SU-DHL-6 (cell line): ENCODE data around the gene PIGK.

Experiments used
- H2AFZ ChIP-seq: fragments of 200-600 bp; sonication (generic); 2 replicates; pipeline ENCODE4 v1.6.1; 2014; ENCODE audit warnings: low read depth, mild to moderate bottlenecking, moderate library complexity, mixed read lengths, antibody characterized with exemption, low read length; ENCODE audit not compliant: severe bottlenecking
- H3F3A ChIP-seq: fragments of 200-600 bp; shearing (Covaris generic); 2 replicates; pipeline ENCODE4 v1.6.0; 2016; ENCODE audit warnings: antibody characterized with exemption, mild to moderate bottlenecking; ENCODE audit not compliant: insufficient read depth
- H3K27ac ChIP-seq: fragments of 200-600 bp; sonication (generic); 2 replicates; pipeline ENCODE4 v1.5.1; 2016; ENCODE audit warnings: low read depth, mild to moderate bottlenecking, low read length, moderate library complexity, mixed read lengths
- H3K27me3 ChIP-seq: fragments of 200-600 bp; sonication (generic), shearing (Covaris generic); 2 replicates; pipeline ENCODE4 v1.6.0; 2014; ENCODE audit warnings: mild to moderate bottlenecking, low read length
- H3K36me3 ChIP-seq: fragments of 200-600 bp; sonication (generic); 2 replicates; pipeline ENCODE4 v1.6.1; 2014; ENCODE audit warnings: mild to moderate bottlenecking, low read length, mixed read lengths
- H3K4me2 ChIP-seq: fragments of 300-600, 200-600 bp; shearing (Covaris generic), sonication (generic); 2 replicates; pipeline ENCODE4 v1.6.0; 2014; ENCODE audit warnings: low read length, low read depth, mild to moderate bottlenecking; ENCODE audit not compliant: poor library complexity, severe bottlenecking
- H3K4me3 ChIP-seq: fragments of 200-600 bp; sonication (generic); 2 replicates; pipeline ENCODE4 v1.5.1; 2014; ENCODE audit warnings: antibody characterized with exemption, low read length, mild to moderate bottlenecking, mixed read lengths; ENCODE audit not compliant: insufficient read depth, poor library complexity, severe bottlenecking
- H3K79me2 ChIP-seq: fragments of 200-600 bp; sonication (generic); 2 replicates; pipeline ENCODE4 v1.6.1; 2014; ENCODE audit warnings: mild to moderate bottlenecking, low read length, moderate library complexity; ENCODE audit not compliant: insufficient read depth
- H3K9ac ChIP-seq: fragments of 200-600 bp; sonication (generic); 2 replicates; pipeline ENCODE4 v1.7.0; 2014; ENCODE audit warnings: mild to moderate bottlenecking, low read length
- H3K9me2 ChIP-seq: fragments of 200-600 bp; sonication (generic); replicated peaks from 2 replicates; pipeline ENCODE4 v1.6.1; 2014; ENCODE audit warnings: low read length; ENCODE audit not compliant: insufficient read depth
- H3K9me3 ChIP-seq: fragments of 200-600 bp; sonication (generic); 2 replicates; pipeline ENCODE4 v1.6.1; 2014; ENCODE audit warnings: low read length, mixed read lengths; ENCODE audit not compliant: insufficient read depth
- H4K20me1 ChIP-seq: fragments of 200-600 bp; sonication (generic); 2 replicates; pipeline ENCODE4 v1.6.1; 2014; ENCODE audit warnings: low read depth, mild to moderate bottlenecking, antibody characterized with exemption, low read length, moderate library complexity, mixed read lengths
- EZH2phosphoT487 ChIP-seq: fragments of 200-600 bp; sonication (generic), shearing (Covaris generic); conservative IDR thresholded peaks from 2 replicates; pipeline ENCODE4 v1.6.1; 2018; ENCODE audit warnings: mild to moderate bottlenecking, antibody characterized with exemption, low read length, moderate library complexity, mixed read lengths
- TF ChIP-seq, protein P1 (sequence below): fragments of 200-600 bp; sonication (generic); IDR thresholded peaks from one replicate; pipeline ENCODE4 v1.5.1; 2017; ENCODE audit warnings: antibody characterized with exemption, mild to moderate bottlenecking, low read length, moderate library complexity; ENCODE audit not compliant: insufficient read depth, poor library complexity, severe bottlenecking

Gene PIGK

DNA sequence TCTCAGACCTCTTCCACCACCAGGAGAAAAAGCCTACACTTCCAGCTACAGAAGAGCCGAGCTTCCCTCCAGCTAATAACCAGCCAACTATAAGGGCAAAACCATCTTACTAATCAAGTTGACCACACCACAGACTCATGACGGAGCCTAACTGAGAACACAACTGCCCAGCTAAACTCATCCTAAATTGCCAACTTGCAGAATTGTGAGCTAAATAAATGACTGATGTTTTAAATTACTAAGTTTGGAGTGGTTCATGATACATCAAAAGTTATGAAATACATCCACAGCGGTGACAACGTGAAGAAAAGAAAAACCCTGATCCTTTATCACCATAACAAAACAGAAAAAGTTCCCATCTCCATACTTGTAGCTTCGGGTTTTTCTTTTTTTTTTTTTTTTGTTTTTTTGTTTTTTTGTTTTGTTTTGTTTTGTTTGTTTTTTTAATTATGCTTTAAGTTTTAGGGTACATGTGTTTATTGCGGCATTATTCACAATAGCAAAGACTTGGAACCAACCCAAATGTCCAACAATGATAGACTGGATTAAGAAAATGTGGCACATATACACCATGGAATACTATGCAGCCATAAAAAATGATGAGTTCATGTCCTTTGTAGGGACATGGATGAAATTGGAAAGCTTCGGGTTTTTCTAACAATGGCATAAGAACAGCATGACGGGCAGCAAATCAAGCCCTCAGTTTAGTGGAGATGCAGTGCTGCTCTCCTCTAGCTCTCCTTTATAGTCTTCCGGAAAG is 122.6 kb downstream of the PIGK start:
- Histone ChIP-seq H4K20me1 (no peaks in the 10 kb centered on the region), H3K9me2 (no peaks in the 10 kb centered on the region), H3K36me3 (no peaks in the 10 kb centered on the region), H3K9me3 (no peaks in the 10 kb centered on the region), H3F3A (no peaks in the 10 kb centered on the region), H3K4me3 (no peak overlapping the region), H2AFZ (no peak overlapping the region), H3K79me2 (no peaks in the 10 kb centered on the region), H3K27ac (no peak overlapping the region), H3K9ac (no peak overlapping the region), H3K27me3 (no peaks in the 10 kb centered on the region), H3K4me2 (no peak overlapping the region)
- TF ChIP-seq EZH2phosphoT487 = no peak
- TF ChIP-seq, protein P1, sequence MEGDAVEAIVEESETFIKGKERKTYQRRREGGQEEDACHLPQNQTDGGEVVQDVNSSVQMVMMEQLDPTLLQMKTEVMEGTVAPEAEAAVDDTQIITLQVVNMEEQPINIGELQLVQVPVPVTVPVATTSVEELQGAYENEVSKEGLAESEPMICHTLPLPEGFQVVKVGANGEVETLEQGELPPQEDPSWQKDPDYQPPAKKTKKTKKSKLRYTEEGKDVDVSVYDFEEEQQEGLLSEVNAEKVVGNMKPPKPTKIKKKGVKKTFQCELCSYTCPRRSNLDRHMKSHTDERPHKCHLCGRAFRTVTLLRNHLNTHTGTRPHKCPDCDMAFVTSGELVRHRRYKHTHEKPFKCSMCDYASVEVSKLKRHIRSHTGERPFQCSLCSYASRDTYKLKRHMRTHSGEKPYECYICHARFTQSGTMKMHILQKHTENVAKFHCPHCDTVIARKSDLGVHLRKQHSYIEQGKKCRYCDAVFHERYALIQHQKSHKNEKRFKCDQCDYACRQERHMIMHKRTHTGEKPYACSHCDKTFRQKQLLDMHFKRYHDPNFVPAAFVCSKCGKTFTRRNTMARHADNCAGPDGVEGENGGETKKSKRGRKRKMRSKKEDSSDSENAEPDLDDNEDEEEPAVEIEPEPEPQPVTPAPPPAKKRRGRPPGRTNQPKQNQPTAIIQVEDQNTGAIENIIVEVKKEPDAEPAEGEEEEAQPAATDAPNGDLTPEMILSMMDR = no peak

GRCh38 chr1:77095236-77095635 is 124.0 kb downstream of the PIGK start:
- Histone ChIP-seq H3K27me3 (no peaks in the 10 kb centered on the region), H3K9me3 (no peaks in the 10 kb centered on the region), H3K4me2 (no peak overlapping the region), H3K36me3 (no peaks in the 10 kb centered on the region), H3K4me3 (no peak overlapping the region), H3K9ac (no peak overlapping the region), H4K20me1 (no peaks in the 10 kb centered on the region), H3K9me2 (no peaks in the 10 kb centered on the region), H3K79me2 (no peaks in the 10 kb centered on the region), H2AFZ (no peak overlapping the region), H3K27ac (no peak overlapping the region), H3F3A (no peaks in the 10 kb centered on the region)
- TF ChIP-seq, protein P1 = no peak
- no peak for TF ChIP-seq EZH2phosphoT487

DNA sequence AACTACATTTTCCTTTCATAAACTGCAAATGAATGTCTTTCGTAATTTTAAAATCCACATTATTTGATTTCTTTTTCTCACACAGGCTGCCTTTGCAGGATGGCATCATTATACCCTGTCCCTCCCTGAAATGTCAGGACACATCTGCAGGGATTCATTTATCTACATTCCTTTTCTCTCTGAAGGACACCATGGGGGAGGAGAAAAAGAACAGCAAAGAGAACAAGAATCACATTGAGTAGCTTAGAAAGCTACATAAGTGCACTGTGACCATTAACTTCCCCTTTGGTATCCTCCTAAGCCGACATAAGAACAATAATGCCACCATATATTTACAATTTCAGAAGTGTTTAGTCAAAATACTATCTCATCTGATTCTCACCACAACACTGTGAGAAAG is 129.5 kb downstream of the PIGK start:
- H3K79me2 ChIP-seq = no peaks in the 10 kb centered on the region
- H3K27me3 ChIP-seq = no peaks in the 10 kb centered on the region
- no peak for TF ChIP-seq EZH2phosphoT487
- TF ChIP-seq, protein P1 = no peak
- no peaks in the 10 kb centered on the region for H3K9me2 ChIP-seq
- H2AFZ ChIP-seq = no peak overlapping the region
- H3K27ac ChIP-seq = no peak overlapping the region
- no peak overlapping the region for H3K4me2 ChIP-seq
- no peaks in the 10 kb centered on the region for H3F3A ChIP-seq
- no peaks in the 10 kb centered on the region for H3K36me3 ChIP-seq
- H3K4me3 ChIP-seq = no peak overlapping the region
- H3K9ac ChIP-seq = no peak overlapping the region
- H3K9me3 ChIP-seq = no peaks in the 10 kb centered on the region
- H4K20me1 ChIP-seq = no peaks in the 10 kb centered on the region
